DND-41 (cell line): ENCODE measurements around the gene ATG5.

Source experiments
- ATAC-seq: fragments of 200-7000 bp; cut with Tn5 transposase; 3 replicates; pipeline ENCODE4 v1.9.1; 2021; ENCODE audit warnings: low read depth; ENCODE audit not compliant: insufficient read depth
- DNase-seq: peaks from one replicate; pipeline ENCODE4 v3.0.0-alpha.2; 2020
- H2AFZ ChIP-seq: 2 replicates; pipeline ENCODE4 v1.6.0; 2012; ENCODE audit warnings: low read depth, low read length
- H3K27ac ChIP-seq: 2 replicates; pipeline ENCODE4 v1.5.1; 2012; ENCODE audit warnings: low read length, inconsistent platforms
- H3K27me3 ChIP-seq: fragments of 200-600 bp; sonication (generic); 2 replicates; pipeline ENCODE4 v1.6.0; 2012; ENCODE audit warnings: low read length, mild to moderate bottlenecking, inconsistent platforms; ENCODE audit not compliant: insufficient read depth, poor library complexity
- H3K36me3 ChIP-seq: 2 replicates; pipeline ENCODE4 v1.5.1; 2012; ENCODE audit warnings: low read length, inconsistent platforms; ENCODE audit not compliant: insufficient read depth
- H3K4me1 ChIP-seq: 2 replicates; pipeline ENCODE4 v1.5.1; 2012; ENCODE audit warnings: mild to moderate bottlenecking, low read length; ENCODE audit not compliant: insufficient read depth
- H3K4me2 ChIP-seq: 2 replicates; pipeline ENCODE4 v1.6.0; 2012; ENCODE audit warnings: mild to moderate bottlenecking, moderate library complexity, low read length, inconsistent platforms; ENCODE audit not compliant: insufficient read depth
- H3K4me3 ChIP-seq, 2 experiments: fragments of 200-600 bp in 1 of 2; shearing (Covaris generic) in 1 of 2; 2 replicates each; pipeline ENCODE4 v1.5.1; 2012 to 2016; ENCODE audit warnings: inconsistent platforms in 2 of 2, low read length in 2 of 2, mild to moderate bottlenecking in 2 of 2, low read depth in 1 of 2, moderate library complexity in 1 of 2
- H3K79me2 ChIP-seq: 2 replicates; pipeline ENCODE4 v1.6.0; 2012; ENCODE audit warnings: low read length, inconsistent platforms; ENCODE audit not compliant: insufficient read depth
- H3K9ac ChIP-seq: 2 replicates; pipeline ENCODE4 v1.6.0; 2012; ENCODE audit warnings: low read depth, mild to moderate bottlenecking, inconsistent platforms, low read length, moderate library complexity
- H3K9me3 ChIP-seq: 2 replicates; pipeline ENCODE4 v1.5.1; 2012; ENCODE audit warnings: low read length, moderate library complexity, mild to moderate bottlenecking, inconsistent platforms; ENCODE audit not compliant: insufficient read depth, severe bottlenecking
- H4K20me1 ChIP-seq: 2 replicates; pipeline ENCODE4 v1.6.0; 2012; ENCODE audit warnings: low read length; ENCODE audit not compliant: insufficient read depth
- EZH2 ChIP-seq: IDR thresholded peaks from 3 replicates; pipeline ENCODE4 v1.6.1; 2012; ENCODE audit warnings: borderline replicate concordance, low read depth, mild to moderate bottlenecking, moderate library complexity, low read length, inconsistent platforms; ENCODE audit not compliant: severe bottlenecking
- TF ChIP-seq, protein P1 (sequence below): IDR thresholded peaks from 2 replicates; pipeline ENCODE4 v1.5.1; 2012; ENCODE audit warnings: borderline replicate concordance, low read length, moderate library complexity, mild to moderate bottlenecking; ENCODE audit not compliant: poor library complexity, severe bottlenecking; ENCODE audit errors: extremely low read depth

Gene ATG5

DNA sequence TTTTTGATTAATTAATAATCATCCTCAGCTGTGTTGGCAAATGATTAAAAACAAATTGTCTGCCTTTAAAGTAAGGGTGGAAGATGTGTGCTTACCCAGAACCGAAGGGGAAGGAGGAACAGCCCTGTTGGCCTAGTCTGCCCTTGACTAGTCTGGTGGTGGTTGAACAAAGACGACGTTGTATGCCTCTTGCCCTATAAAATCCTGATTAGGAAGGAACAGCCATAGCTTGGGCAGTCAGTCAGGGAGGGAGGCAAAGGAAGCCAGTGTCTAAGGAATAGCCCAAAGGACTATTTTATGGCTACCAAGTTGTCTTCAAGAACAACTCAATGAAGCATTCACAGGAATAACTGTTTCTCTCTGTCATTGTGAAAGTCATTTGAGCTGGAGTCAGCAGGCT, 168.7 kb downstream of the ATG5 start:
- Histone ChIP-seq H3K9me3 (no peaks in the 10 kb centered on the region), H3K4me3 (no peak overlapping the region), H3K27me3 (no peaks in the 10 kb centered on the region), H2AFZ (no peak overlapping the region), H3K79me2 (no peaks in the 10 kb centered on the region), H3K4me2 (no peak overlapping the region), H3K27ac (no peak overlapping the region), H3K4me1 (no peaks in the 10 kb centered on the region), H4K20me1 (no peaks in the 10 kb centered on the region), H3K9ac (no peak overlapping the region), H3K36me3 (no peaks in the 10 kb centered on the region)
- TF ChIP-seq, protein P1, sequence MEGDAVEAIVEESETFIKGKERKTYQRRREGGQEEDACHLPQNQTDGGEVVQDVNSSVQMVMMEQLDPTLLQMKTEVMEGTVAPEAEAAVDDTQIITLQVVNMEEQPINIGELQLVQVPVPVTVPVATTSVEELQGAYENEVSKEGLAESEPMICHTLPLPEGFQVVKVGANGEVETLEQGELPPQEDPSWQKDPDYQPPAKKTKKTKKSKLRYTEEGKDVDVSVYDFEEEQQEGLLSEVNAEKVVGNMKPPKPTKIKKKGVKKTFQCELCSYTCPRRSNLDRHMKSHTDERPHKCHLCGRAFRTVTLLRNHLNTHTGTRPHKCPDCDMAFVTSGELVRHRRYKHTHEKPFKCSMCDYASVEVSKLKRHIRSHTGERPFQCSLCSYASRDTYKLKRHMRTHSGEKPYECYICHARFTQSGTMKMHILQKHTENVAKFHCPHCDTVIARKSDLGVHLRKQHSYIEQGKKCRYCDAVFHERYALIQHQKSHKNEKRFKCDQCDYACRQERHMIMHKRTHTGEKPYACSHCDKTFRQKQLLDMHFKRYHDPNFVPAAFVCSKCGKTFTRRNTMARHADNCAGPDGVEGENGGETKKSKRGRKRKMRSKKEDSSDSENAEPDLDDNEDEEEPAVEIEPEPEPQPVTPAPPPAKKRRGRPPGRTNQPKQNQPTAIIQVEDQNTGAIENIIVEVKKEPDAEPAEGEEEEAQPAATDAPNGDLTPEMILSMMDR, result no peak
- TF ChIP-seq EZH2, result no peak
- DNase-seq (no peak), ATAC-seq (no peak)

- no peaks in the 10 kb centered on the region for H3K27me3 ChIP-seq
- no peak overlapping the region for H3K4me2 ChIP-seq
- no peak overlapping the region for H2AFZ ChIP-seq
- no peak overlapping the region for H3K4me3 ChIP-seq
- no peaks in the 10 kb centered on the region for H3K9me3 ChIP-seq
- no peaks in the 10 kb centered on the region for H3K79me2 ChIP-seq
- no peaks in the 10 kb centered on the region for H3K4me1 ChIP-seq
- no peak overlapping the region for H3K9ac ChIP-seq
- H4K20me1 ChIP-seq, result no peaks in the 10 kb centered on the region
- no peaks in the 10 kb centered on the region for H3K36me3 ChIP-seq
- no peak for TF ChIP-seq EZH2
- TF ChIP-seq, protein P1, result no peak
- H3K27ac ChIP-seq, result no peak overlapping the region
- DNase-seq (no peak), ATAC-seq (no peak)
These were observed 169.1 kb downstream of the ATG5 start for GRCh38 chr6:106156413-106156812.

- no peak for TF ChIP-seq EZH2
- TF ChIP-seq, protein P1, result no peak
- no peak for ATAC-seq
- H2AFZ ChIP-seq, result no peak overlapping the region
- no peak overlapping the region for H3K4me2 ChIP-seq
- no peaks in the 10 kb centered on the region for H3K9me3 ChIP-seq
- no peak overlapping the region for H3K4me3 ChIP-seq
- H3K79me2 ChIP-seq, result no peaks in the 10 kb centered on the region
- no peaks in the 10 kb centered on the region for H3K36me3 ChIP-seq
- H3K4me1 ChIP-seq, result no peaks in the 10 kb centered on the region
- no peak overlapping the region for H3K9ac ChIP-seq
- H3K27ac ChIP-seq, result no peak overlapping the region
- H3K27me3 ChIP-seq, result no peaks in the 10 kb centered on the region
- H4K20me1 ChIP-seq, result no peaks in the 10 kb centered on the region
- no peak for DNase-seq
These were observed 170.2 kb downstream of the ATG5 start for GRCh38 chr6:106155219-106155830.

DNA sequence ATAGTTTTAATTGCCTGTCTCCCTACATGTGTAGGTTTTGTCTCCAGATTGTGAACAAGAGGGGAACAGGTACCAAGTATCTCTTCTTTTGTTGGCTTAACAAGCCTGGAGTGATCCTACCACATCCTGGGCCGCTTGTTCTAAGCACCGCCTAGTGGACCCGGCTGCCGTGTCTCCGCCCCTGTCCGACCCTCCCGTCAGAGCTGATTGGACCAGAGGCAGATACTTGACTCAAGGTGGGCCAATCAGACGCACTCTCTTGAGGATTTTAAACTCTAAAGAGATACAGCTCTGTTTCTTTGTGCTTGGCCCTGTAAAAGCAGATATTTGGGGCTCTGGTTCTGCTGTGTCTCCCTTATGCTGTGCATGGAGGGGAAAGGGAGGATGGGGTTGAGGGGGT, 171.2 kb downstream of the ATG5 start:
- Histone ChIP-seq H3K27me3 (no peaks in the 10 kb centered on the region), H3K36me3 (no peaks in the 10 kb centered on the region), H3K9me3 (no peaks in the 10 kb centered on the region), H3K4me2 (no peak overlapping the region), H3K4me1 (0 out of 2 replicates have a peak, but pooled peaks cover 2% of the 10 kb centered on the region), H3K9ac (no peak overlapping the region), H3K79me2 (no peaks in the 10 kb centered on the region), H3K27ac (no peak overlapping the region), H3K4me3 (no peak overlapping the region), H2AFZ (no peak overlapping the region), H4K20me1 (no peaks in the 10 kb centered on the region)
- TF ChIP-seq, protein P1, result no peak
- TF ChIP-seq EZH2, result no peak
- DNase-seq, result no peak
- no peak for ATAC-seq
